GM12873 (cell line): ENCODE results near the gene GTPBP6.

Source experiments
- CTCF ChIP-seq: IDR thresholded peaks from 2 replicates; pipeline ENCODE4 v1.5.1; 2012; ENCODE audit warnings: low read depth, mild to moderate bottlenecking, moderate library complexity, low read length, control low read depth; ENCODE audit not compliant: insufficient read depth; ENCODE audit errors: missing control alignments

The GTPBP6 gene

GRCh38 chrX:320126-320783 is 1.7 kb upstream of the GTPBP6 start:
- TF ChIP-seq CTCF = no peak

GRCh38 chrX:319579-320125 is 1.1 kb upstream of the GTPBP6 start:
- TF ChIP-seq CTCF = no peak

- no peak for TF ChIP-seq CTCF
These were observed 393 bp downstream of the GTPBP6 start for GRCh38 chrX:318068-318738.

- TF ChIP-seq CTCF = no peak
These were observed 1.1 kb downstream of the GTPBP6 start for GRCh38 chrX:317424-318067.

GRCh38 chrX:316351-317325 is 2.0 kb downstream of the GTPBP6 start:
- no peak for TF ChIP-seq CTCF

GRCh38 chrX:314781-315595 is 3.6 kb downstream of the GTPBP6 start:
- no peak for TF ChIP-seq CTCF
